Activated CD4-positive, alpha-beta T cell treated with anti-CD3 and anti-CD28 coated beads, Interleukin-2, amount 50 U/mL, for 48 hours (primary cell): ENCODE data around the gene RECQL.
"Not testable (repeated sequence)": the region's sequence is repeated elsewhere in the genome, so short reads cannot be mapped to it uniquely, and the experiment has no call there.

Experiments used
- DNase-seq, 2 experiments: peaks; one replicate each; pipeline ENCODE4 v3.0.0-alpha.2; 2020

Gene RECQL

DNA sequence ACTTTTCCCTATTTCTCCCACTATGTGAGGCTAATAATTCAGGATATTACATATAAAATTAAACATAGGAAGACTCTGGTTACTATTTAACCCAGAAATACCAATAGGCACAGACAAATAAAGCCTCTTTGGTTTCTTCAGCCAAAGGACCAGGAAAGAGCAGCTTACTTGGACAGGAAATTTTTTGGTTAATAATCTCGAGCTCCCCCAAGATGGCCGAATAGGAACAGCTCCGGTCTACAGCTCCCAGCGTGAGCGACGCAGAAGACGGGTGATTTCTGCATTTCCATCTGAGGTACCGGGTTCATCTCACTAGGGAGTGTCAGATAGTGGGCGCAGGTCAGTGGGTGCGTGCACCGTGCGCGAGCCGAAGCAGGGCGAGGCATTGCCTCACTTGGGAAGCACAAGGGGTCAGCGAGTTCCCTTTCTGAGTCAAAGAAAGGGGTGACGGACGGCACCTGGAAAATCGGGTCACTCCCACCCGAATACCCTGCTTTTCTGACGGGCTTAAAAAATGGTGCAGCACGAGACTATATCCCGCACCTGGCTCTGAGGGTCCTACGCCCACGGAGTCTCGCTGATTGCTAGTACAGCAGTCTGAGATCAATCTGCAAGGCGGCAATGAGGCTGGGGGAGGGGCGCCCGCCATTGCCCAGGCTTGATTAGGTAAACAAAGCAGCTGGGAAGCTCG, 82.3 kb downstream of the RECQL start:
- not testable (repeated sequence) for DNase-seq
